HG03575 (cell line): ENCODE measurements around the gene PSMB5.

Source experiments
- ATAC-seq: cut with Tn5 transposase; IDR thresholded peaks from one replicate; pipeline ENCODE4 v1.9.1; 2021; ENCODE audit not compliant: unreplicated experiment, insufficient number of reproducible peaks, low FRiP score; ENCODE audit errors: extremely low read depth

Gene PSMB5

GRCh38 chr14:23047034-23047634, 12.4 kb upstream of the PSMB5 start:
- ATAC-seq = no peak

DNA sequence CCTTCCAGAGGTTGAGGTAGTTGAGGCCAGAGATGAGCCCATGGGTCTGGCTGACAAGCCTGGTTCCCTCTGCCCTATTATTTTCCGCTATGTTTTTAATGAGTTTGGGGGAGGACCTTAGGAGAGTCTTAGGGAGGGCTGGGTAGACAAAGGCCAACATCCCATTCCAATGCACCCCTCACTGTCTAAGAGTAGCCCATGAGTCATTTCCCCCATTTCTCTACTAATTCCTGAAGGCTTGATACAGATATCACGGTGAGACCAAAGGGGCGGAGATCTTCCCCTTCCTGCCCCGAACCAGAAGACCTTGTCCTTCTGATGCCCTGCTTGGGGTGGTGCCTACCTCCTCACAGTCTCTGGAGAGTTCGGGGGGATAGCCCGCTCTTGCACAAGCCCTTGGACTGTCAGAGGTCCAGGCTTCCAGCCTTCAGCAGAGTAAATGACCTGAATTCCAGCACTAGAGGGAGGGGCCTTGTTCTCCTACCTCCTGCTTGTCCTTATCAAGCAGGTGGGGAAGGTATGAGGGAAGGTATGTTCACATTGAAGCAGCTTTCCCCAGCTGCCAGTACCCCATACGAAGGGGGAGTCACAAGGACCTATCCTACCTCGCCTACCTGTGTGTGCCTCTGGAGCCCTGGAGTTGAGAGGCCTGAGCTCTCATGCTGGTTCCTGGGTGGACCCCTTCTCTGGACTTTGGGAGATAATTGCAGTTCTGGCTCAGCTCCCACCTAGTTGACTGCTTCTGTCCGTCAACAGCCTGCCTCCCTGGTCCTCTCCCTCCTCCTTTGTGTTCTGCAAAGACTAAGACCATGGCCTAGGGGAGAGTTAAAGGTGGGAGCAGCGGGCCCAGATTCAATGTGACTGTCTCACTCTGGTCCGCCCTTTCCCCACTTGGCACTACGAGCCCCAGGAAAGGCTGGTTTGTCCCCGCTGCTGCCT, 11.0 kb upstream of the PSMB5 start:
- ATAC-seq = no peak

- ATAC-seq = no peak
These were observed 10.1 kb upstream of the PSMB5 start for GRCh38 chr14:23044840-23045239.

- no peak for ATAC-seq
These were observed 9.1 kb upstream of the PSMB5 start for GRCh38 chr14:23043754-23044153.

DNA sequence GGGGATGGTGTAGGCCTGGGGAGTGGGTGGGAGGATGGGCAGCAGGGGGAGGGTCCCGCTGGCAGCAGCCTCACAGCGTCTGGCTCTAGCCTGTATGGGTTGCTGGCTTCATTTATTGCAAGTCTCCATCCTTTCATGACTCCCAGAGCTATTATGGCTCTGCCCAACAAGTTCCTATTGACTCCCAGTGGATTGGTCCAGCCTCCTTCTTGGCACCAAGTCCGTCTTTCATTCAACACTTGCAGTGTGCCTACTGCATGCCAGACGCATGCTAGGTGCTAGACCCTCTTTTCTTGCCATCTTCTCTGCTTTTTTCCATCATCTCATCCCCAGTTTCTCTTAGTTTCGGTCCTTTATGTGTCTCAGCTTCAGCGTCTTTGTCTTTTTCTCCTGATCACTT, 8.4 kb upstream of the PSMB5 start:
- ATAC-seq = no peak

GRCh38 chr14:23042162-23042965, 7.7 kb upstream of the PSMB5 start, which contains the start of gene PSMB11:
Gene PSMB11, plus strand, starts transcription at chr14:23042212. Its CDS starts 14 bp downstream, at chr14:23042226.
- ATAC-seq = no peak

GRCh38 chr14:23041729-23042128, 7.0 kb upstream of the PSMB5 start:
- no peak for ATAC-seq

DNA sequence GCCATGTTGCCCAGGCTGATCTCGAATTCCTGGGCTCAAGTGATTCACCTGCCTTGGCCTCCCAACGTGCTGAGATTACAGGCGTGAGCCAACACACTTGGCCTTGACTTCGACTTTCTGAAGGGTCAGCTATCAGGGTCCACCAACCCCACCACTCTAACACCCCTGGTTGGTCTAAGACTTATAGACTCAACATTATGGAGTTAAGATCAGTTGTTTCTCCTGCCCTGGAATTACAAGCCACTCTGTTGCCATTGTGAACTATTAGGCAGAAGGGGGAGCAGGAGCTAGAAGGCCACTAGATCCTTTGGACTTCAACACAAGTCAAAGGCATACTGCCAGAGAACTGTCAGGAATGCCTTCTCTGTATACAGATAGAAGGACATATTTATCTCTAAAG, 5.4 kb upstream of the PSMB5 start:
- no peak for ATAC-seq

GRCh38 chr14:23035303-23036144, 824 bp upstream of the PSMB5 start:
- no peak for ATAC-seq

GRCh38 chr14:23033801-23034497, 751 bp downstream of the PSMB5 start:
- no peak for ATAC-seq

- ATAC-seq = no peak
These were observed 1.4 kb downstream of the PSMB5 start for GRCh38 chr14:23033251-23033727.

DNA sequence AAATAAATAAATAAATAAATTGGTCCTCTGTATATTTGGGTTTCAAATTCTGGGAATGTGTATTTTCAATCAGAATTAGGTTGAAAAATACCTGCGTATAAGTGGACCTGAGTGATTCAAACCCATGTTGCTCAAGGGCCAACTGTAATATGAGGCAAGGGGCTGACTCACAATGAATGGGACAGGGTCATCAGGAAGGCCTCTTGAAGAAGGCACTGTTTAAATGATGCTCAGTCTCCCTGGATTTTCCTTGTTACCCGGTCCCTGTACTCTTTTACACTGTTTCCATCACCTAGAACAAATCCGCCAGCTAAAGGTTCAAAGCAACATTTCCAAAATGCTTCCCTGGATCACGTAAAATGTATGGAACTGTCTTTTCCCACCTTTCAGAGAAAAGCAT, 3.8 kb downstream of the PSMB5 start:
- ATAC-seq = no peak

DNA sequence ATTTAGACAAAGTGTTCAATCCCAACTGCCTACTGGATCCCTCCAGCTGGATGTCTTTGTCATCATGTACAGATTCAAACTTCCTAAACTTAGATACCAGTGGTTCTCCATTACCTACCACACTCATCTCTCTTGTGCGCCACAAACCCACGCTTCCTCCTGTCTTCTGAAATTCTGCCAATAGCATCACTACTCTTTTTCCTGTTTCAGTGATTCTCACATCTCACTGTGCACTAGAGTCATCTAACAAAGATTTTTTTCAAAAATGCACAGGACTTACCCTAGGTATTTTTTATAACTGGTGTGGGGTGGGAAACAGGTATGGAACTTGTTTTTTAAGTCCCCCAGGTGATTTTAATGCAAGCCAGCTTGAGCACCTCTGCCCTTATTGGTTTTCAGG, 5.9 kb downstream of the PSMB5 start:
- ATAC-seq = no peak

DNA sequence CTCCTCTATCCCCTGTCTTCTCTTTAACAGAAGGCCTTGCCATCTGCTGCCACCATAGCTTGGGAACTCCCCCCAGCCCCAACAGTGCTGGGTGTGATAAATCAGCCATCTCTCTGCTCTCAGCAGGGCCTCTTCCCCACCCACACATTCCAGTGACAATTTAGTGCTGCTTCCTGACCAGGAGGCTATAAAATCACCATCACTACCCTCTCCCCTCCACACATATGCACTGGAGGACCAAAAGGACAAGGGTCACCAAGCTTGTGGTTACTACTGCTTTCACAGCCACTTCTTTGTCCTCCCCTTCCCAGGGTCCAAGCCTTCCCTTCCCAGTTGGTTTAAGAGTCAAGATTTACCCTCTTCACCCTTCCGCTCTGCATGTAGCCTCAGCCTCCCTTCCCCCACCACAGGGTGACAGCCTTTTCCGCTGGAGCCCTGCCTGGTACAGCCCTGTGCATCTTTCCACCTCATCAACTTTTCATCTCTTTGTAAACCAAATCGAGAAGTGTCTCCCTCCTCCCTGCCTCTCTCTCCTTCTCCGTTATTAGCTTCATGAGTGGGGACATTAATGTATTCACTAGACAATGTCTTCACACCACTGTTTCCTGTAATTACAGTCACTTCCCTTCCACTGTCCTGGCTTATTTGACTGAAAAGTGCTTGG, 9.4 kb downstream of the PSMB5 start:
- ATAC-seq = no peak

GRCh38 chr14:23024612-23025075, 10.1 kb downstream of the PSMB5 start:
- ATAC-seq = no peak

DNA sequence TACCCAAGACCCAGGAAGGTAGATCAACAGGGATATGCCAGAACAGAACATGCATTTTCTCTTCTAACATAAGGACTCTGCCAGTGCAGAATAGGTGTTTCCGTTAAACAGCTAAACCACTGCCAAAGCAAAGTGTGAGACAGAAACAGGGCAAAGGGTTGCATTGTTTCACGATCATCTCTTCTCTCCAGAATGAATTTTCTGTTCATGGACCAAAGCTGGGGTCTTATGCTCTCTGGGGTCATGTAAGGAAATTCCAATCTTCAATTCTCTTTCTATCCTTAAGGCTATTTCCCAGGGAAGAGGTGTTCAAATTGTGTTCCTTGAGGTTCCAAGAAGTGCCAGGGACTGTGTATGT, 10.9 kb downstream of the PSMB5 start:
- ATAC-seq = no peak

DNA sequence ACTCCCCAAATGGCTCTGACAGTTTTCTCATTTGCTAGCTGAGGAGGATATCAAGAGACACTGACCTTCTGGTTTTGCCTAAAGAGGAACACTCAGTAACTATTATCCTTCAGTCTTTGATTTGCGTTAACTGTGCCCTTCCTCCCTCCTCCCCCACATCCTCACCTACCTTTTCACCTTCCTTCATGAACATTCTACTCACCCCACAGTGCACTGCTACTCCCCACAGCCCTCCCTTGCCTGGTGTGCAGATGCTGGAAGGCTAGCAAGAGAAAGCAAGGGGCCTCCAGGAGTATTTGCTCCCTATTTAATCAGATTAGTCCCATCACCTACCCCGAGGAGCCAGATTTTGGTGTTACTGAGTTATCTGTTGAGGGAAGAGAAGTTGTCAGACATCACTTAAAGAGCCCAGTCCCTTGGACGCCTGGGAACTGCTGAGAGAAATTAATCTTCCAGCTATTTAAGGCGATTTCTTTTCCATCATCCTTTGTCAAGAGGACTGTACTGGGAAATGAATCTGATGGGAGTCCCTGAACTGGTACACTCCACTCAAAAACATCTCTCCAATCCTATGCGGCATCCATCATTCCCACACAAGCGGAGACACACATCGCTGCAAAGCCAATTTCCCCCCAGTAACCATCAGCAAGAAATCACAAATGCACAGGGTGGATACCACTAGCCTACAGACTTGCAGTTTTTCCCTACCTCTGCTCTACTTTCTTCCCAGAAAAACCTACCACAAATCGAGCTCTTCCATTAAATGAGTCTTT, 11.5 kb downstream of the PSMB5 start:
- ATAC-seq = no peak
